SH-SY5Y (cell line): ENCODE results near the gene ZDHHC21.

ENCODE experiments used
- GATA2 ChIP-seq: IDR thresholded peaks from 2 replicates; pipeline ENCODE4 v1.6.1; 2011; ENCODE audit warnings: mild to moderate bottlenecking, low read depth, low read length
- GATA3 ChIP-seq: IDR thresholded peaks from 2 replicates; pipeline ENCODE4 v1.6.1; 2011; ENCODE audit warnings: low read depth, mild to moderate bottlenecking, low read length, moderate library complexity

The ZDHHC21 gene

DNA sequence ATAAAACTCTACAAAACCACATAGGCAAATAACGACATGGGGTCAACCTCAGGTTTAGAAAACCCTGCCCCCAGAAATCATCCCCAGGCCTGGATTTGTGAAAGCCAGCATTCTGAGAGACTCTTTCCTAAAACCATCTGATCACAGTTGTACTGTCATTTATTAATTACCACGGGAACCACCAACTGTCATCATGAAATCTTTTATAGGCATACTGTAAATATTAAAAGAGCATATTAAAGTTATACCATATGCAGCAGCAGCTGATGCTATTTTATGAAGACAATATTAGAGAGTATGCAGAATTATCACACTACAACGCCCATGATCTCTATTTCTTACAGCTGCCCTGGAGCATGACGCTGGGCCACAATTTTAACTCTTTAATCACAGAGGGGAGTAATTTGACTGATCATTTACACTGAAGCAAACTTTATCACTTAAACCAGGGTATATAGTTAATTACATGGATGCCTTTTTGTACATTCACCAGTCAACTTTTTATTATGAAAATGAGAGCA lies 9.0 kb upstream of the ZDHHC21 start:
- TF ChIP-seq GATA2, result no peak
- TF ChIP-seq GATA3, result no peak

DNA sequence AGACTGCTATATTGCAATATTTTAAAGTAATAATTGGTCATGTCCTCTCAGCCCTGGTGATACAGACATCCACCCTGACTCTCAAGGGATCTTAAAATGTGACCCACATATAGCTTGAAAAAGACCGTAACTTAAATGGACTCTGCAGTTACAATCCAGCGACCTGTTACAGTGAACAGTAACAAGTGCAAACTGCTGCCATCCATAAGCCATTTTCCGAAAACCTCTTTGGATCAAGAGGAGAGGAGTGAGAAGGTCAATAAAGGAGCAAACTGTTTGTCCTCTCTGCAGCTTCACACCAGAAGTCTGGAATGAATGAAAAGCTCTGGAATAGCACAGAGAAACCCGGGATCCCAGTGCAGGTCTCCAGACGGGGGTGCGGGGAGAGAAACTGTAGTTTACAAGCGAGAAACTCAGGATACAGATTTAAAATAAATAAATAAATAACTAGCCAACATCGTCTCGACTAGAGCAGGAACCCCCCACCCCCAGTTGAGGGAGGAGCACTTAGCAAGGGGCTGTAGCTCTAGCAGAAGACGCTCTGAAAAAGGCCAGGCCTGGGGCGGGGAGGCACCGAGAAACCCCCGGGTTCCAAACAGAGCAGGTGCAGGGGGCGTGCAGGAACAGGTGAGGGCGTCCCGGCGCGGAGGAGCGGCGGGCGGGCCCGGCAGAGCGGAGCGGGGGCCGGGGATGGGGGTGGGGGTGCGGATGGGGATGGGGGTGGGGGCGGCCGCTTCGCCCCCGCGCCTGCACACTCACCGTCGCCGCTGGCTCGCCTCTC lies 572 bp downstream of the ZDHHC21 start:
- TF ChIP-seq GATA3 (no peak), GATA2 (no peak)

DNA sequence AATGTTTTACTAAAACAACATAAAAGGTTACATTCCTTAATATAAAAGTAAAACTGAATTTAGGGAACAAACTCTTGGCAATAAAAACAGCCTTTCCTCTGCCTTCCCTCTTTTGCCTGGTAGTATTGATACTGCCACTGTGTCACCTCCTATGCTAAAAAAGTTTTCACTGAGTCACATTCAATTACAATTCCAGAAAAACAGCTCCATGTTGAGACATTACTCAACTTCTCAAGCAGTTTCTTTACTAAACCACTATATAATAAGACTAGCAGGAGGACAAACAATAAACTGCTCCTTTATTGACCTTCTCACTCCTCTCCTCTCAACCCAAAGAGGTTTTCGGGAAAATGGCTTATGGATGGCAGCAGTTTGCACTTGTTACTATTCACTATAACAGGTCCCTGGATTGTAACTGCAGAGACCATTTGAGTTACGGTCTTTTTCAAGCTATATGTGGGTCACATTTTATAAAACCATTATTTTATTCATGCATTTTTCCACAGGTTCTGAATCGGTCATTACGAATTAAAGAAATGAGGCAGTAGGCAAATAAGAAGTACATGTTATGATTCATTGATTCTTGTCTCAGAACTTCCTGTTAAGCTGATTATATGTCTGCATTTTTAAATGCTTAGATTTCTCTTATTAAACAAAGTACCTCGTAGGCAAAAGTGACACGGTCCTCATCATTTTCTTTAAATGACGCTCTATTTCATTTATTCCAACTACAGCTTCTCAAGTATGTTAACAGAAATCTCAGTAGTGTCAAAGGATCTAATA lies 2.1 kb downstream of the ZDHHC21 start:
- no peak for TF ChIP-seq GATA2
- TF ChIP-seq GATA3, result no peak

DNA sequence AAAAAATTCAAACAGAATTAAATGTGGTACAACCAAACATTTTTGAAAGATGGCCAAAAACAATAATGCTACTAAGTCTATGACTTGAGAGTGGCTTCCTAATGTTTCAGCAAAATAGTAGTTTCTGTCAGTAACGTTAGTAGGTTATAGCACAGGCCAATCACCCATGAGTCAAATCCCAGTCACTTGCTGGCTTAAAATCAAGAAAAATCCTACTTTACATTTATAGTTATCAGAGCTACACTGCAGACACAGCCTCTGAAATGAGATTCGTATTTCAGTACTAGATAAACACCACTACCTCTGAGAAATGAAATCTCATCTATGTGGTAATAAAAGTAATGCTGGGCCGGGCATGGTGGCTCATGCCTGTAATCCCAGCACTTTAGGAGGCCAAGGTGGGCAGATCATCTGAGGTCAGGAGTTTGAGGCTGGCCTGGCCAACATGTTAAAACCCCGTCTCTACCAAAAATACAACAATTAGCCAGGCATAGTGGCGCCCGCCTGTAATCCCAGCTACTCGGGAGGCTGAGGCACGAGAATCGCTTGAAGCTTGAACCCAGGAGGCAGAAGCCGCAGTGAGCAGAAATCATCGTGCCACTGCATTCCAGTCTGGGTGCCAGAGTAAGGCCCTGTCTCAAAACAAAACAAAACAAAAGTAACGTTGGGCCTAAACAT lies 6.1 kb downstream of the ZDHHC21 start:
- TF ChIP-seq GATA3 (no peak), GATA2 (no peak)

DNA sequence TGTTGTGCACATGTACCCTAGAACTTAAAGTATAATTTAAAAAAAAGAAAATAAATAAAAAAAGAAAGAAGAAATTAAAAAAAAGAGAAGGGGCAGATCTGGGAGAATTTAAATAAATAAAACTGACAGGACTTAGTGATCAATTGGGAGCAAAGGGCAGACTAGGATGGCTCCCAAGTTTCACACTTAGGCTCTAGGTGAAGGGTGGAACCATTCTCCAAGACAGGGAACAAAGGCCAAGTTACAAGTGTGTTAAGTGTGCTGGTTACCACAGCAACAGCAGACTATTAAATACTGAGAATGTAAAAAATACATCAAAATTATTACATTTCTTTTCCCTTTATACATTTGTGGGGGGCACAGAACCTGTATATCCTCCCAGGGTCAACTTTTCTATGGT lies 7.1 kb downstream of the ZDHHC21 start:
- TF ChIP-seq GATA3 (no peak), GATA2 (no peak)

GRCh38 chr9:14678776-14679175 lies 14.5 kb downstream of the ZDHHC21 start:
- TF ChIP-seq GATA2, result no peak
- TF ChIP-seq GATA3, result no peak

DNA sequence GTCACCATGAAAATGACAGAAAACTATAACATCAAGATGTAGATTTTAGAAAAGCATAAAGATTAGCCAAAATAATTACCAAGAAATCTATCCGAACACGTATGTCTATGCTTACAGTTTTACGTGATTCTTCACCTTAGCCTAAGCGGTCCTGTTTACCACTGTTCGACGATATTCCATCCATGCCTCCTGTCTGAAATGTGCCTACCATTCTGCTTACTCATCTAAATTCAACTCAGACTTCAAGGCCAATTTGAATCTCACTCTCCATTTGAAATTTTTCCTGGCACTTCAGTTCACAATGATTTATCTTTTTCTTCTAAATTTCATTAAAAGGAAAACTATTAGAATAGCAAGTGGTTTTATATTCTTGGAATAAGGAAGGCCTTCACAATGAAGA lies 15.4 kb downstream of the ZDHHC21 start:
- no peak for TF ChIP-seq GATA3
- no peak for TF ChIP-seq GATA2

- no peak for TF ChIP-seq GATA2
- no peak for TF ChIP-seq GATA3
Measured at GRCh38 chr9:14677396-14677795, 15.8 kb downstream of the ZDHHC21 start.

DNA sequence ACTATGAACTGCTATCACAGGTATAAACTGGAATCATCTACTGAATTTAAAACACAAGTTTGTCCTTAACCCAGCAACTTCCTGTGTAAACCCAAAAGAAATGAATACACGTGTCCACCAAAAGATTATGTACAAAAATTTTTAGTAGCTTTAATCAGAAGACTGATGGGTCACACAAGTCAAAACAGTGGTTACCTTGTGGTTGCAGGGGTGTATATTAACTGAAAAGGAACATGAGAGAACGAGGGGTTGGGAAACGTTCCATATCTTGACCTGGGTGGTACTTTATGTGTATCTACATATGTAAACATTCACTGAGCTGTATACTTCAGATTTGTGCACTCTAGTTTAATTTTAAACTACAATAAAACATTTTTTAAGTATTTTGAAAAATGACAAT lies 18.6 kb downstream of the ZDHHC21 start:
- no peak for TF ChIP-seq GATA3
- TF ChIP-seq GATA2, result no peak

- TF ChIP-seq GATA2, result no peak
- no peak for TF ChIP-seq GATA3
Measured at GRCh38 chr9:14671377-14671776, 21.9 kb downstream of the ZDHHC21 start.

GRCh38 chr9:14670718-14671117 lies 22.5 kb downstream of the ZDHHC21 start:
- TF ChIP-seq GATA2, result no peak
- no peak for TF ChIP-seq GATA3

GRCh38 chr9:14662060-14662453 lies 31.2 kb downstream of the ZDHHC21 start:
- no peak for TF ChIP-seq GATA2
- no peak for TF ChIP-seq GATA3

DNA sequence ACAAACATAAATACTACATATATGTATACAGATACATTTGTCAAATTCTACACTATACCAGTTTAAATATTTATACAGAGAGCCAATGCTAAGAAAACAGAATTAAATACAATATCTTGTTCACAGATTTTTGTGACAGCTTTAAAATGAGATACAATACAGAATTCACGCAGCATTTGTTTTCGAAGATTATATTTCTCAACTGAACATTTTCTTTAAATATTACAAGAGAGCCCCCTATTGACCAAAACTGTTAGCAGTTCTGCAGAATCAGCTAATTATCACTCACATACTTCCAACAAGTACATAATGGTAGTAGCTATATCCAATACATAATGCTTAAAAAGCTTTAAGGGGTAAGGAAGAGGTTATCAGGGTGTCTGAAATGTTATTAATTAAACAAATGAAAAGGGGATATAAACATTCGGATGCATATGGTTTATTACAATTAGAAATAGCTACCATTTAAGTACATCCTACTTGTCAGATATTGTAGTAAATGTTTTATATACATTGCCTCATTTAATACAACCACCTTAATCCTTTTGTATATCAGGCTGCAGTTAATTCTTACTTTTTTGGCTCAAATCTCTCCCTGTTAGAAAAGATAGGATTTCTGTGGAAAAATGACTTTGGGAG lies 31.7 kb downstream of the ZDHHC21 start:
- no peak for TF ChIP-seq GATA2
- TF ChIP-seq GATA3, result no peak

DNA sequence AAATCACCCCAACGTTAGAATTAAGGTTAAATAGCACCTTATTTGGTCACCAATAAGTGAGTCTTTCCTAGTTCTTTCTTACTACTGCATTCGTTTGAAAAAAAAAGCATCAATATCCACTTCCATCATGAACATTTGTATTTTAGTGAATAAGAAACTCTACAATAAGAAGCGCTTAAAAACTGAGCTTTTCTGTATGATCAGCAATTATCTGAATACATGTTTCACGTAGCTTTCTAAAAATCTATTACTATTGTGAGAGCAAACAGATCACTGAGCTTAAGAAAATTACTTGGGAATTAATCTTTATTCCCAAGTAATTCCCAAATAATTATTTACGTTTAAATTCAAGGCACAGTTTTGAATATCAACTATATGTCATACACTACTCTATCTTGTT lies 32.5 kb downstream of the ZDHHC21 start:
- TF ChIP-seq GATA3 (no peak), GATA2 (no peak)
